ENCODE results near the gene IDH1. TPM values are rescaled to one million over a fixed set of nuclear protein-coding genes. Genes with fewer than 3 reads are reported as not detected.
"Not testable (repeated sequence)": the region's sequence is repeated elsewhere in the genome, so short reads cannot be mapped to it uniquely, and the experiment has no call there.

Gene IDH1
- 179 TPM for total RNA-seq

- peak; percentile 97 for ATAC-seq
These were observed at the start of gene IDH1 for GRCh38 chr2:208254871-208255556. IDH1 (minus strand) TSS chr2:208255071; CDS start chr2:208251551, 3,520 bp downstream.

GRCh38 chr2:208304157-208304556 is 49.3 kb upstream of the IDH1 start:
- no peak for ATAC-seq

GRCh38 chr2:208300847-208301618 is 46.2 kb upstream of the IDH1 start:
- ATAC-seq, result peak; percentile 95

- no peak for ATAC-seq
These were observed 43.1 kb upstream of the IDH1 start for GRCh38 chr2:208297961-208298360.

- ATAC-seq, result no peak
These were observed 41.7 kb upstream of the IDH1 start for GRCh38 chr2:208296610-208297009.

GRCh38 chr2:208295834-208296233 is 41.0 kb upstream of the IDH1 start:
- ATAC-seq, result no peak

GRCh38 chr2:208294482-208295024 is 39.7 kb upstream of the IDH1 start:
- no peak for ATAC-seq

GRCh38 chr2:208285853-208286252 is 31.0 kb upstream of the IDH1 start:
- no peak for ATAC-seq

- ATAC-seq, result no peak
These were observed 26.1 kb upstream of the IDH1 start for GRCh38 chr2:208280933-208281332.

GRCh38 chr2:208280234-208280633 is 25.4 kb upstream of the IDH1 start:
- ATAC-seq, result no peak

- no peak for ATAC-seq
These were observed 24.4 kb upstream of the IDH1 start for GRCh38 chr2:208279236-208279635.

GRCh38 chr2:208278549-208278948 is 23.7 kb upstream of the IDH1 start:
- no peak for ATAC-seq

GRCh38 chr2:208274748-208275147 is 19.9 kb upstream of the IDH1 start:
- no peak for ATAC-seq

GRCh38 chr2:208269091-208269490 is 14.2 kb upstream of the IDH1 start:
- no peak for ATAC-seq

GRCh38 chr2:208268156-208268952 is 13.5 kb upstream of the IDH1 start:
- no peak for ATAC-seq

GRCh38 chr2:208267526-208267925 is 12.7 kb upstream of the IDH1 start:
- not testable (repeated sequence) for ATAC-seq

- ATAC-seq, result no peak
These were observed 12.1 kb upstream of the IDH1 start for GRCh38 chr2:208266936-208267335.

- ATAC-seq, result no peak
These were observed 11.7 kb upstream of the IDH1 start for GRCh38 chr2:208266553-208266893.

GRCh38 chr2:208265801-208266552 is 11.1 kb upstream of the IDH1 start, which contains the start of gene PIKFYVE:
PIKFYVE (plus strand) TSS chr2:208266255; CDS start chr2:208271520, 5,265 bp downstream.
- ATAC-seq, result peak; percentile 98

- peak; percentile 68 for ATAC-seq
These were observed 10.5 kb upstream of the IDH1 start for GRCh38 chr2:208265371-208265800.

- ATAC-seq, result not testable (repeated sequence)
These were observed 2.3 kb upstream of the IDH1 start for GRCh38 chr2:208256849-208257813.

All from esophagus mucosa (tissue), 1 donor.